GM19023 (cell line): ENCODE data around the gene POC1B.
"Not testable (repeated sequence)": the region's sequence is repeated elsewhere in the genome, so short reads cannot be mapped to it uniquely, and the experiment has no call there.

Experiments
- ATAC-seq: cut with Tn5 transposase; IDR thresholded peaks from one replicate; pipeline ENCODE4 v1.9.1; 2021; ENCODE audit warnings: mild to moderate bottlenecking, moderate library complexity; ENCODE audit not compliant: unreplicated experiment

The POC1B gene

DNA sequence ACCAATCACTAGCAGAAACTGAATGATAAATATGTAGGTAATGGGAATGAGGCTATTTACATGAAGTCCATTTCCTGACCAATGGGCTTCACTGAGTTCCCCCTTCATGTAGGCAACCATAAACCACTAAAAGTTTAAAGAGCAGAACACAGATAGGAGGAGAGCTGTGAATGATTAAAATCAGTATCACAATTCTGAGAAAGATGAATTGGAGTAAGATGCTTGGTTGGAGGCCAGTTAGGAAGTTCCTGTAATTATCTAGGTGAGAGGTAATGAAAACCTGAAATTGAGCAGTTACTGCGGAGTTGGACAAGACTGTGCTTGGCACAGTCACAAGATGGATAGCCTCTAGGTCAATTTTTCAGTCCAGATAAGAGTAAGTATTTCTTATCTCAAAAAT lies 57.8 kb downstream of the POC1B start:
- ATAC-seq, result no peak

DNA sequence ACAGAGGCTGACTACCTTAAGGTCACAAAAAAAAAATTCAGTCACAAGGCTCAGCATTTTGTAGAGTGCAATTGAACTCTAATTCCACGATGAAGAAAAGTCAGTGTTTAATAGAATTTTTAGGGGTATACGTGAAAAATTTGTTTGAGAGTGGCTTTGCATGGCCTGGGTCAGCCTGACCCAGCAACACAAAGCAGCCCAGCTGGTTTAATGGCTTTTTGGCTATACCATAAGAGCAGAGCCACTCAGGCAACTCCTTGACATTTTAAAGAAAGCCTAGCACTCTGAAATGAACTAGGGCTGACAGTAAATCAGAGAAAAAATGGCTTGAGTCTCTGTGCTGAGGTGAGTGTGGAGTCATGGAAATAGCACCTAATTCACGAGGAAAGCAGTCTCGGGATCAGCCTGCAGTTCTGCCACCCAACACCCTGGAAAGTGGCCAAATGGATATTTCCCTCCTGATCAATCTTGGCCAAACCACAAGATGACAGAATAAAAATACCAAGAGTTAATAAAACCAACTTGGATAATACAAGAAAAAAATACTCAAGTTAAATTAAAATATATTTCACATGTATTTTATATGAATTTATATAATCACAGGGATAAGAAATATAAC lies 60.8 kb downstream of the POC1B start:
- no peak for ATAC-seq

DNA sequence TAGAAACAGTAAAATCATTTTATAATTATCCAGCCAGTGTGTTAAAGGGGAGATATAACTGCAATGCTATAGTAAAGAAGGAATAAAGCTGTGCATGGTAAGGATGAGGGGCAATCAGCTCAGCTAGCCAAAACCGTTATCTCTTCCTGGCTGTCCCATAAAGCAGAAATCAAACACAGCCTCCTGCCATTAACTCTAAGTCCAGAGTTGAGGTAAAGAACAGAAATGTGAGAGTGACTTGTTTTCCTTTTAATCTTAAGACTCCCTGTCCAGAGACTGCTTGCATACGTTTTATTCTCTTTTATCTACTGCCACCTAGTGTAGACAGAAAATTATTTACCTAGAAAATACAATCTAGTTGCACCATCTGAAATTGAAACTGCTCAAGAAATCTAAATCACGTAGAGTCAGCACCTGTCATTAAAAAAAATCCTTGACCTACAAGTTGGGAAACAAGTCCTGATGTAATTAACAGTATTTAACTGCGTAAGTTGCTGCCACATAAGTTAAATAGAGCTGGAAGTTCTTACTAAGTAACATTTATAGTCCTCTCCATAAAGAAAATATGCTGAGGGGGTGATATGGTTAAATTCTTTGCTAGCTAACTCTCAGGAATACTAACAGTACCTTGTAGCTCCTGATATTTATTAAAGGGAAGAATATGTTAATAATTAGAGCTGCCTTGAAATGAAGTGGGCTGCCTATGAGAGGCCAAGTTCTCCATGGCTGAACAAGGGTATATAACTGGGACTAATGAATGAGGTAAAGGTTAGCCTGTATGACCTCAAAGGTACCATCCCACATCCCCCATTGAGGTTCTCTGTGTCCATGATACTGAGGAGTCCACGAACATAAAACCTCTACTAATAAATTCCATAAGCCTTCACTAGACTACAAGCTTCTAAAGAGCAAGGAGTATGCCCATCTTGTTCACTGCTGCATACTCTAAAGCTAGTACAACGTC lies 63.9 kb downstream of the POC1B start:
- ATAC-seq, result peak; percentile 91

- ATAC-seq, result peak; percentile 12
These were observed 64.7 kb downstream of the POC1B start for GRCh38 chr12:89461190-89461589.

DNA sequence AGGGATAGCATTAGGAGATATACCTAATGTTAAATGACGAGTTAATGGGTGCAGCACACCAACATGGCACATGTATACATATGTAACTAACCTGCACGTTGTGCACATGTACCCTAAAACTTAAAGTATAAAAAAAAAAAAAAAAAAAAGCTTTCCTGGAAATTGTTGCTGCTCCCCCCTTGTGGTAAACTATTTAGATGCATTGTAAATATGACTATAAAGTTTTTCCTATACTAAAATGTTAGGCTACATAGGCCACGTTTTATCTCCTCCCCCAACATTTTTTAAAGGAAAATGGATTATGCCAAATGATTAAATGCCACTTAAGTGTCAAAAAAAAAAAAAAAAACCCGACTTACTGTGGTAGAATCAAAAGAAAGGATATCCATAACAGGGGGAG lies 66.6 kb downstream of the POC1B start:
- ATAC-seq, result not testable (repeated sequence)

DNA sequence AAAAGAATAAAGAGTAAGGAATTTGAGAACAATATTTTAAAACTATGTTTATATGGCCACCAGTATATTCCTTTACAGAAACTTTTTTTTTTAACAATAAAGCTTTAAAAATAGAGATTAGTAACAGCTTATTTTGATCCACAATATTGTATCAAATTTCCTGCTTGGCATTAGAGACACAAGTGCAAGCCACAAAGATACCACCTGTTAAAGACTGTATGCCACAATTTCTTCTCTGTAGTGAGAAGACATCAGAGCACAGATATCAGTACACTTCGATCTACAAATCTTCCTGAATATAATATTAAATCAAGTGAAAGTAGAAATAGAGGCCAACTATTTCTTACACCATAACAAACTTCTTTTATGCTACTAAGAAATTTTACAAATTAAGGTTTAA lies 69.3 kb downstream of the POC1B start:
- no peak for ATAC-seq

DNA sequence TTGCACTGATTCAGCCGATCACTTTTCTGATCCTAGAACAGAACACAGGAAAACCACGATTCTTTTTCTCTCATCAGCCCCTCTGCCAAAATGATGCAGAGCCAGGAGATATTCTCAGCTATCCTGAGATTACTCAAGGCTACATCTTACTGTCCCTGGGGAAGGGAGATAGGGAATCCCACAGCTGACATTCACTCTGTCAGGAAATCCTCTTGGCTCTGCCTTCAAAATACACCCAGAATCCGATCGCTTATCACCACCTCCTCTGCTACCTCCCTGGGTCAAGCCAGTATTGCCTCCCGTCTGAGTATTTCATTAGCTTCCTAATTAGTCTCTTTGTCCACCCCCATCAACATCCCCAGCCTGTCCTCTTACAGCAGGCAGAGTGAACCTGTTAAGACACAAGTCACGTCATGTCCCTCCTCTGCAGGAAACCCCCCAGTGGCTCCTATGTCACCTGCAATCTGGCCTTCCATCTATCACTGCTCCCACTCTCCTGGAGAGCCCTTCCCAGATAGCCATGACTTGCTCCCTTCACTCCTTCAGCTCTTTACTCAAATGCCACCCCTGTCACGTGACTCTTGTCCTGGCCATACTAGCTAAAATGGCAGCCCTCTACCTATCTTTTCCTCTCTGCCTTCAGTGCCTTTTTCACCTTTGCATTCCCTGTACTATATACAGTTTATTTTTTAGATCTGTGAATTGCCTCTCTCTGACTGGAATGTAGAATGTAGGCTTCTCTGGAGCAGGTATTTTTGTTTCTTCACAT lies 71.6 kb downstream of the POC1B start:
- ATAC-seq, result no peak

- ATAC-seq, result no peak
These were observed 72.5 kb downstream of the POC1B start for GRCh38 chr12:89453121-89453978.

- no peak for ATAC-seq
These were observed 74.0 kb downstream of the POC1B start for GRCh38 chr12:89451841-89452251.

DNA sequence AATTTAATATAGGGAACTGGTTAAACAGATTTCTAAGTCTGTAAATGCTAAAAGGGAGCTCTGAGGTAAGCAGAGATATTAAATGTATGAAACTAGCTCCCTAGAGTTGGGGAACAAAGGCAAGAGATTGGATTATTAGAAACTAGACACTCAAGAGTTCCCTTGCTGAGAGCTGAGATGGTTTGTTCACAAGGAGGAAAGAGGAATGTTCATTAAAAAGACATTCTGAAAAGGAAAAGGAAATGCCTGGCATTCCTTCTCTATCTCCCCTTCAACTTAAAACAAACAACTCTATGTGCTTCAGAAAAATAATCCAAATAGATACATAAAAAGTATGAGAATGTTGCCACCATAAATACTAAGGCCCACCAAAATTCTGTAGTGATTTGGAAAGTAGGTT lies 74.9 kb downstream of the POC1B start:
- no peak for ATAC-seq

DNA sequence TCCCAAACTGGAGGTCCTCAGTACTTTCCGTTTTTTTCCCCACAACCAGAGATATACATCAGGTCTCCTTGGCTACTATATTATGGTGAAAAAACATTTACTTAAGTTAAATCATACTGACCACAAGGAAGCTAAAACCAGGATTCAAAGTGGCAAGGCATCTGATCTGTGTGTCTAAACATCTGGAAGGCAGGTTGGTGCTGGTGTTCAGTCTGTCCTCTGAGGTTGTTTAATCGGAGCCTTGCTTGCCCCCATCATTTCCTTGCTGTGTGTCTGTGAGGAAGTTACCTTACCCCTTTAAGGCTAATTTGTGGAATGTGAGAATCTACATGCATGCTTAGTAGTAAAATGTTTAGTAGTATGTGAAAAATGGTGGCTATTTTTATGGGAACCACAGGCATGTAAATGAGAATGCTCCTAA lies 76.9 kb downstream of the POC1B start:
- ATAC-seq, result no peak

- no peak for ATAC-seq
These were observed 77.3 kb downstream of the POC1B start for GRCh38 chr12:89448526-89448925.

GRCh38 chr12:89439941-89440340 lies 85.9 kb downstream of the POC1B start:
- no peak for ATAC-seq

GRCh38 chr12:89437231-89437630 lies 88.6 kb downstream of the POC1B start:
- no peak for ATAC-seq

DNA sequence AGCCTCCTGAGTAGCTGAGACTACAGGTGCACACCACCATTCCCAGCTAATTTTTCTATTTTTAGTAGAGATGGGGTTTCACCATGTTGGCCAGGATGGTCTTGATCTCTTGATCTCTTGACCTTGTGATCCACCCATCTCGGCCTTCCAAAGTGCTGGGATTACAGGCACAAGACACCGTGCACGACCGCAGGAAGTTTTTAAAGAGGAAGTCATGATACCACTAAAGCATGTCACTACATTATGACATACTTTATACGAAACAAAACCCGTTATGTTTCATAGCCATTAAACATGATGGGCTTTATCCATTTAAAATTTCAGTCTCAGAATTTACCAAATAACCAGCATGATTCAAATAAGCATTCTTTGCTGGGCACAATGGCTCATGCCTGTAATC lies 89.8 kb downstream of the POC1B start:
- no peak for ATAC-seq

GRCh38 chr12:89433634-89434033 lies 92.2 kb downstream of the POC1B start:
- ATAC-seq, result no peak

GRCh38 chr12:89432396-89432795 lies 93.5 kb downstream of the POC1B start:
- no peak for ATAC-seq

- ATAC-seq, result no peak
These were observed 96.3 kb downstream of the POC1B start for GRCh38 chr12:89429528-89429927.

- ATAC-seq, result peak; percentile 91
These were observed 98.2 kb downstream of the POC1B start for GRCh38 chr12:89427508-89428156.

DNA sequence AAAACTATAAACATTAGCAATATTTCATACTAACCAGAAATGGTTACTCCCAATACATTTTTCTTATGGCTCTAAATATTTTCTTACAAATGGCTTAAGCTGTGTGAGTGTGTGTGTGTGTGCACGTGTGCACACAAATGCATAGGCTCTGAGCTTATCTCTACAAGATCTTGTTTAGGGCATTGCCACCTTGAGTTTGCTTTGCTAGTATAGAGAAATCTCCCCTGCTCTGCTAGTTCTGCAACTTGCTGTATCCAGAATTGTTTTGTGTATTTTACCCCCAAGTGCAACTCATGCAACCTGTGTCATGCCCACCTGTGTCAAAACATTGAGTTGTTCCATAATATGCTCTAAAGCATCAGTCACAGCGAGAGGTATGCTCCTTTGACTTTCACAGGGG lies 101.0 kb downstream of the POC1B start:
- no peak for ATAC-seq
